GM12801 (cell line): ENCODE results near the gene CTSC.

Experiments used
- TF ChIP-seq, protein P1 (sequence below): IDR thresholded peaks from one replicate; pipeline ENCODE4 v1.5.1; 2011; ENCODE audit warnings: control low read depth; ENCODE audit not compliant: insufficient read length; ENCODE audit errors: extremely low read depth

CTSC gene

DNA sequence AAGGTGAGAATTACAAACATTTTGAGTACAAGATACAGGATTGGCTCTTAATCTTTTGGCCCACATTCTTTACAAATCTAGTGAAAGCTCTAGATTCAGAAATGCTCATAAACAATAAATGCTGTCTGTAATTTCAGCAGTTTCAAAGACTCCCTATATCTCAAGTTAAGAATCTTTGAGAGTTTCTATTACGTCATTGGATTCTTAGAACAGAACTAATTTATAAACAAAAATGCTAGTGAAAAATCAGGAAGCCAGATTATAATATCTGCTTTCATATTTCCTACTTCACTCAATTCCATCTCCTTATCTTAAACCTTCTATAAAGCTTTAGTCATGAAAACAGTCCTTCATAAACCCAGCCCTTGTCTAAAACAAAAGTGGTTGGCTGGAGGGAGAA lies 32.1 kb downstream of the CTSC start:
- TF ChIP-seq, protein P1, sequence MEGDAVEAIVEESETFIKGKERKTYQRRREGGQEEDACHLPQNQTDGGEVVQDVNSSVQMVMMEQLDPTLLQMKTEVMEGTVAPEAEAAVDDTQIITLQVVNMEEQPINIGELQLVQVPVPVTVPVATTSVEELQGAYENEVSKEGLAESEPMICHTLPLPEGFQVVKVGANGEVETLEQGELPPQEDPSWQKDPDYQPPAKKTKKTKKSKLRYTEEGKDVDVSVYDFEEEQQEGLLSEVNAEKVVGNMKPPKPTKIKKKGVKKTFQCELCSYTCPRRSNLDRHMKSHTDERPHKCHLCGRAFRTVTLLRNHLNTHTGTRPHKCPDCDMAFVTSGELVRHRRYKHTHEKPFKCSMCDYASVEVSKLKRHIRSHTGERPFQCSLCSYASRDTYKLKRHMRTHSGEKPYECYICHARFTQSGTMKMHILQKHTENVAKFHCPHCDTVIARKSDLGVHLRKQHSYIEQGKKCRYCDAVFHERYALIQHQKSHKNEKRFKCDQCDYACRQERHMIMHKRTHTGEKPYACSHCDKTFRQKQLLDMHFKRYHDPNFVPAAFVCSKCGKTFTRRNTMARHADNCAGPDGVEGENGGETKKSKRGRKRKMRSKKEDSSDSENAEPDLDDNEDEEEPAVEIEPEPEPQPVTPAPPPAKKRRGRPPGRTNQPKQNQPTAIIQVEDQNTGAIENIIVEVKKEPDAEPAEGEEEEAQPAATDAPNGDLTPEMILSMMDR, result no peak

DNA sequence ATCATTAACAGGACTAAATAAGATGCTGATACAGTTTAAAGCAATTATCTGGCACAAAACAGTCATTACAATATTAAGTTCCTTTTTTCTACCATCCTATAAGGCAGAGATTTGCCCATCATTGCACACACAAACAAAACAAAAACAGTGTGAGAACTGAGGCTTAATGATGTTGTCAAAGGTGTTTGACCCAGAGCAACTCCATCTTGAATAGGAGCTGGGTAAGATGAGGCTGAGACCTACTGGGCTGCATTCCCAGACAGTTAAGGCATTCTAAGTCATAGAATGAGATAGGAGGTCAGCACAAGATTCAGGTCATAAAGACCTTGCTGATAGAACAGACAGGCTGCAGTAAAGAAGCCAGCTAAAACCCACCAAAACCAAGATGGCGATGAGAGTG lies 33.2 kb downstream of the CTSC start:
- TF ChIP-seq, protein P1, result no peak

DNA sequence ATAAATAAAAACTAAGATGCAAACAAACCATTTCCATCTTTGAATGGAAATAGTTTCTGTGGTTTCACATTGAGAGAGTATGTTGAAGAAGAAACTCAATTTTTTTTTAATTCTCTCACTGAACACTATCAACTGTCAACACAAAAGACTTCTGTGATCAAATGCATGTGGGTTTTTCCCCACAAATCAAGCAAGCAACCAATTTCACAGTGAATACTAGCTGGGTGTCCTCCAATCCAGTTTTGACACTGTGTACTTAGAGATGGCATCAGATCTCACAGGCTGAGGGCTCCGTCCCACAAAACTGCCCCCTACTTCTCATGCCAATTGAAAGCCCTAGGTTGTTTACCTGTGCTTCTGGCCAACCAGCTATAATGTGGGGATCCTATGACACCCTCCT lies 34.5 kb downstream of the CTSC start:
- TF ChIP-seq, protein P1, result no peak

DNA sequence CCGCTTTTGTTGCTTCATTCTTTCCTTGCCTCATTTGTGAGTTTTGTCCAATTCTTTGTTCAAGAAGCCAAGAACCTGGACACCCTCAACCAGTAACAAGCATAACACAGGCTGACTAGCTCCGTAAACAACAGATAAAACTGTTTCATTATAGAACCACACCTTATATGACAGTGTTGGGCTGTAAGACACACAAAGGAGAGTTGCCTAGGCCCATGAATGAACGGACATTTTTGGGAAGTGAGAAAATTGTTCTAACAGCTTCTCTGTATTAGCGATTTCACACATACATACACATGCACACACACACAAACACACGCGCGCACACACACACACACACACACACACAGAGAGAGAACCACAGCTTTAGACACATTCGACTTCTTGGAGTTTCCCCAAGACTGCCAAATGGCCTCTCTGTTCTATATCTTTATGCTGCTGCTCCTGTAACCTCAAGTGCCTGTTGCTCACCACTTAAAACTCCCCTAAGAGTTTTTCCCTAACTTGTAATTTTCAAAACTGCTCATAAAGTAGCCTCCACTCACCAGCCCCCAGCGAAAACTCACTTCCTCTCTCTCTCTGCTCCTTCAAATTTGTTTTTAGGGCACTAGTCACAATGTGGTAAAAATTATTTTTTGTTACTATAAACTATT lies 35.9 kb downstream of the CTSC start:
- TF ChIP-seq, protein P1, result no peak

DNA sequence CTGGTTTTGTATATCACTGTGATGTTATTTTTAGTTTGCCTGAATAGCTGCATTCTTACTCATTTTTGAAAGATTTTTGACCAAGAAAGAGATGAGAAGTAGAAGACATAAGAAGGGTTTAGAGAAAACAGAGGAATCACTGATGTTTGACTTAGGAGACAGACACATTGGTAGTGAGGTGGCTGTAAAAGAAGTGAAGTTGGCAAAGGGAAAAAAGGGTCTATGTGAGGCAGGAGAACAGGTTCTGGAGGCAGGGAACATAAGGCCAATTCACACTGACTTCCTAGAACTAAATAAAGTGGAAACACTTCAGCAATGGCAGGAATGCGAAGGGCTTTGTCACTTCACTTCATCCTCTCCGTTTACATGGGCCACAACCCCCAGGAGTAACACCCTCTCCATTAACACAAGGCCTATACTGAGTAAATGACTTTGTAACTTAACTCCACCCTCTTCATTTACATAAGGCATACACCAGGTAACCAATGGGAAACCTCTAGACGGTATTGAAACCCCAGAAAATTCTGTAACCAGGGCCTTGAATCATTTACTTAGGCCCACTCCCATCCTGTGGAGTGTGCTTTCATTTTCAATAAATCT lies 36.5 kb downstream of the CTSC start:
- TF ChIP-seq, protein P1, result no peak

DNA sequence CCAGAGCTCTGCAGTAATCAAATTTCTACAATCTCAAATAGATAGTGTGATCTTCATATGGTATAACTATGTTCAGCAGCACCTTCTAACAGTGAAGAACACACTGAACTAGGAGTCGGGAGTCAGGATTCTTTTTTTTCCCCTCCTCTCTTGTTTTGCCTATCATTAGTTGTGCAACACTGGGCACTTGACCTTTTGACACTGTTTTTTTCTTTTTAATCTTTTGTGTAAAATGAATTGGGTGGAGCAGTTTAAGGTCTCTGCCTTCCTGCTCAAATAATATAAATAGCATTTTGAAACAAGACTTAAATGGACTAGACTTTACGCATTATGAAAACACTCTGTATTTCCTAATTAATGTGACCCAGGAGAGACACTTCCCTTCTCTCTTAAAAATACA lies 39.7 kb downstream of the CTSC start:
- TF ChIP-seq, protein P1, result no peak

DNA sequence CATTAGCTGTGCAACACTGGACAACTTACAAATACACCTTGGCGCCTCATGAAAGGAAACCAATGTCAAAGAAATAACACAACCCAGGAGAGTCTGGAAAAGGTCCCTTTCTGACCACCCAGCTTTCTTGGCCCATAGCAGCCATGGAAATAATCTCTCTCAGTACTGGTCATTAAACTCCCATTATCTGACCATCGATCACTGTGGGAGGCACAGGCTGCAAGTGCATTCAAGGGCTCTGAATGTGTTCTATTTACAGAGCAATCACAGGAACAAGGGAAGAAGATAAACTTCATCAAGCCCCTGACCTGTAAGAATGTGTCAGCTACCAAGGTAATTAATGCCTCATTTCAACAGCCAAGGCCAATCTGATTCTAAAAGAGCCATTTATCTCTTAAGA lies 40.1 kb downstream of the CTSC start:
- TF ChIP-seq, protein P1, result no peak
